ENCODE data around the gene SEC14L5.
A peak's percentile ranks its signal among the peaks of the same experiment; 100 is the strongest.

The SEC14L5 gene

GRCh38 chr16:4911970-4912386 lies 46.2 kb upstream of the SEC14L5 start:
- WGBS, 2 donors (ENCODE audit: extremely low coverage in 2 of 2, insufficient read length in 2 of 2, insufficient replicate concordance in 1 of 2): no CpG with 5 or more reads among the region's 6 CpGs
- Histone ChIP-seq H4K91ac (ENCODE audit: low read depth, low read length, poor library complexity) (no peak overlapping the region), H3K18ac (ENCODE audit: low read length) (no peak overlapping the region), H3K4me3 (ENCODE audit: low read length in 2 of 2) (no peak overlapping the region), H3K36me3 (replicated peaks in 1 of 2; ENCODE audit: control insufficient read depth in 2 of 2, insufficient read depth in 2 of 2, low read length in 2 of 2) (no peaks in the 10 kb centered on the region), H3K4me2 (ENCODE audit: insufficient read depth, low read length, poor library complexity, severe bottlenecking) (no peak overlapping the region), H3K9me3 (replicated peaks in 1 of 2; ENCODE audit: control insufficient read depth in 2 of 2, insufficient read depth in 1 of 2, low read depth in 1 of 2, low read length in 2 of 2) (no peaks in the 10 kb centered on the region), H3K27ac (replicated peaks; ENCODE audit: low read length) (no peak overlapping the region), H2BK5ac (ENCODE audit: low read length) (no peak overlapping the region), H2AK5ac (ENCODE audit: low read depth, low read length) (no peak overlapping the region), H3K27me3 (ENCODE audit: control insufficient read depth in 3 of 3, insufficient read depth in 3 of 3, low read depth in 1 of 3, low read length in 3 of 3) (peaks cover 0 to 1% (median 0%) of the 10 kb centered on the region in 3 experiments), H2BK12ac (ENCODE audit: low read length) (no peak overlapping the region), H2BK120ac (ENCODE audit: low read depth, low read length) (no peak overlapping the region), H3K4me1 (ENCODE audit: control insufficient read depth in 2 of 2, insufficient read depth in 1 of 2, low read depth in 1 of 2, low read length in 2 of 2) (peaks cover 0 to 6% of the 10 kb centered on the region in 2 donors), H2AFZ (ENCODE audit: low read length) (no peak overlapping the region), H4K8ac (ENCODE audit: low read depth, low read length) (no peak overlapping the region), H3K9ac (ENCODE audit: low read depth, low read length, poor library complexity) (no peak overlapping the region), H3K4ac (ENCODE audit: low read length) (no peak overlapping the region), H3K79me1 (ENCODE audit: low read depth, low read length) (no peaks in the 10 kb centered on the region), H3K23ac (ENCODE audit: low read depth, low read length, poor library complexity) (no peak overlapping the region), H2BK15ac (ENCODE audit: low read length) (no peak overlapping the region), H3K14ac (ENCODE audit: low read length) (no peak overlapping the region)
- DNase-seq (ENCODE audit: low spot score): no peak

- no peaks in the 10 kb centered on the region for H3K79me1 ChIP-seq (ENCODE audit: low read depth, low read length)
- no CpG with 5 or more reads among the region's 7 CpGs for WGBS, 2 donors (ENCODE audit: extremely low coverage in 2 of 2, insufficient read length in 2 of 2, insufficient replicate concordance in 1 of 2)
These were observed 44.9 kb upstream of the SEC14L5 start for GRCh38 chr16:4913130-4913773.

DNA sequence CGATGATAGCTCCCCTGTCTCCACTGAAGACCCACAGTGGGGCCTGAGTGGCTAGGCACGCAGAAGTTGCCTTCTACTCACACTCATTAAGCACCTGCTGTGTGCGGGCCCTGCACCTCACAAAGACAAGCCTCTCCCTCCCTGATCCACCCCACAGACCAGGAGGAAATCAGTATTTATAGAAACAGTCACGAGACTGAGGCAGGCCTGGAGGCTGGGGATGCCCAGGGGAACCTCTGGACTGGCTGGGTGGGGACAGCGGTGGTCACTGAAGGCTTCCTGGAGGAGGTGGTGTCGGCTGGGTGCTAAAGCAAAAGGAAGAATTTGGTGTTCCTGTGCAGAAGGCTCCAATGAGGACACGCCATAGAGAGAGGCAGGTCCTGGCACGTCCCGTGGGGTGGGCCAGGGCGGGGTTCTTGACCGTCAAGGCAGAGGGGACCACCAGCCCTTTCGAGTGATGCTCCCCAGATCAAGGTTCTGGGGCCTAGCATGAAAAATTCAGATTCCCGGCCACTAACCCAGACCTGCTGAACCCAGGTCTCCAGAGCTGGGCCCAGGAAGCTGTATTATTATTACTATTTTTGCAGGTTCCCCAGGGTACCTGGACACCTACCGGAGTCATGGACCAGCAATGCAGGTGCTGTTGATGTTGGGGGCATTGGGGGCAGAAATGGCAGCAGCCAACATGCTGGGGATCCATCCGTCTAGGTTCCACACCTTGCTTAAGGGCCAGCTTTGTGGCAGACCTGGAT lies 44.2 kb upstream of the SEC14L5 start:
- Histone ChIP-seq H3K9me3 (replicated peaks in 1 of 2; ENCODE audit: control insufficient read depth in 2 of 2, insufficient read depth in 1 of 2, low read depth in 1 of 2, low read length in 2 of 2) (no peaks in the 10 kb centered on the region), H3K18ac (ENCODE audit: low read length) (peak overlapping the region; percentile 50), H2BK12ac (ENCODE audit: low read length) (no peak overlapping the region), H3K23ac (ENCODE audit: low read depth, low read length, poor library complexity) (no peak overlapping the region), H3K4ac (ENCODE audit: low read length) (no peak overlapping the region), H3K27ac (replicated peaks; ENCODE audit: low read length) (no peak overlapping the region), H2AFZ (ENCODE audit: low read length) (no peak overlapping the region), H3K4me3 (ENCODE audit: low read length in 2 of 2) (no peak overlapping the region), H3K27me3 (ENCODE audit: control insufficient read depth in 3 of 3, insufficient read depth in 3 of 3, low read depth in 1 of 3, low read length in 3 of 3) (peaks cover 0 to 1% (median 0%) of the 10 kb centered on the region in 3 experiments), H3K4me2 (ENCODE audit: insufficient read depth, low read length, poor library complexity, severe bottlenecking) (no peak overlapping the region), H2BK120ac (ENCODE audit: low read depth, low read length) (no peak overlapping the region), H3K9ac (ENCODE audit: low read depth, low read length, poor library complexity) (peak overlapping the region; percentile 21), H2BK15ac (ENCODE audit: low read length) (no peak overlapping the region), H2AK5ac (ENCODE audit: low read depth, low read length) (peak overlapping the region; percentile 71), H4K8ac (ENCODE audit: low read depth, low read length) (no peak overlapping the region), H3K79me1 (ENCODE audit: low read depth, low read length) (no peaks in the 10 kb centered on the region), H2BK5ac (ENCODE audit: low read length) (no peak overlapping the region), H4K91ac (ENCODE audit: low read depth, low read length, poor library complexity) (no peak overlapping the region), H3K14ac (ENCODE audit: low read length) (no peak overlapping the region), H3K36me3 (replicated peaks in 1 of 2; ENCODE audit: control insufficient read depth in 2 of 2, insufficient read depth in 2 of 2, low read length in 2 of 2) (no peaks in the 10 kb centered on the region), H3K4me1 (ENCODE audit: control insufficient read depth in 2 of 2, insufficient read depth in 1 of 2, low read depth in 1 of 2, low read length in 2 of 2) (peaks cover 0 to 11% of the 10 kb centered on the region in 2 donors)
- no peak for DNase-seq (ENCODE audit: low spot score)
- WGBS, 2 donors (ENCODE audit: extremely low coverage in 2 of 2, insufficient read length in 2 of 2, insufficient replicate concordance in 1 of 2): no CpG with 5 or more reads among the region's 15 CpGs

More at GRCh38 chr16:4913130-4913773, 44.9 kb upstream of the SEC14L5 start:
- no peak overlapping the region for H3K27ac ChIP-seq (replicated peaks; ENCODE audit: low read length)
- no peak overlapping the region for H2BK15ac ChIP-seq (ENCODE audit: low read length)
- no peak overlapping the region for H2AFZ ChIP-seq (ENCODE audit: low read length)
- no peak overlapping the region for H2BK12ac ChIP-seq (ENCODE audit: low read length)
- no peak overlapping the region for H3K23ac ChIP-seq (ENCODE audit: low read depth, low read length, poor library complexity)
- H3K18ac ChIP-seq (ENCODE audit: low read length): no peak overlapping the region
- H3K4me3 ChIP-seq (ENCODE audit: low read length in 2 of 2): no peak overlapping the region
- DNase-seq (ENCODE audit: low spot score): no peak
- H2BK5ac ChIP-seq (ENCODE audit: low read length): no peak overlapping the region
- H3K27me3 ChIP-seq (ENCODE audit: control insufficient read depth in 3 of 3, insufficient read depth in 3 of 3, low read depth in 1 of 3, low read length in 3 of 3): peaks cover 0 to 1% (median 0%) of the 10 kb centered on the region in 3 experiments
- no peaks in the 10 kb centered on the region for H3K36me3 ChIP-seq (replicated peaks in 1 of 2; ENCODE audit: control insufficient read depth in 2 of 2, insufficient read depth in 2 of 2, low read length in 2 of 2)
- H3K4me1 ChIP-seq (ENCODE audit: control insufficient read depth in 2 of 2, insufficient read depth in 1 of 2, low read depth in 1 of 2, low read length in 2 of 2): peaks cover 0 to 6% of the 10 kb centered on the region in 2 donors
- H4K8ac ChIP-seq (ENCODE audit: low read depth, low read length): no peak overlapping the region
- H3K4me2 ChIP-seq (ENCODE audit: insufficient read depth, low read length, poor library complexity, severe bottlenecking): no peak overlapping the region
- H4K91ac ChIP-seq (ENCODE audit: low read depth, low read length, poor library complexity): no peak overlapping the region
- H3K14ac ChIP-seq (ENCODE audit: low read length): no peak overlapping the region
- H2BK120ac ChIP-seq (ENCODE audit: low read depth, low read length): no peak overlapping the region
- peak overlapping the region; percentile 44 for H3K9ac ChIP-seq (ENCODE audit: low read depth, low read length, poor library complexity)
- no peak overlapping the region for H2AK5ac ChIP-seq (ENCODE audit: low read depth, low read length)
- H3K4ac ChIP-seq (ENCODE audit: low read length): no peak overlapping the region
- no peaks in the 10 kb centered on the region for H3K9me3 ChIP-seq (replicated peaks in 1 of 2; ENCODE audit: control insufficient read depth in 2 of 2, insufficient read depth in 1 of 2, low read depth in 1 of 2, low read length in 2 of 2)

- no peaks in the 10 kb centered on the region for H3K79me1 ChIP-seq (ENCODE audit: low read depth, low read length)
- no peak overlapping the region for H3K27ac ChIP-seq (replicated peaks; ENCODE audit: low read length)
- peak overlapping the region; percentile 87 for H3K23ac ChIP-seq (ENCODE audit: low read depth, low read length, poor library complexity)
- H2AFZ ChIP-seq (ENCODE audit: low read length): no peak overlapping the region
- H3K36me3 ChIP-seq (replicated peaks in 1 of 2; ENCODE audit: control insufficient read depth in 2 of 2, insufficient read depth in 2 of 2, low read length in 2 of 2): no peaks in the 10 kb centered on the region
- peak overlapping the region; percentile 71 for H2AK5ac ChIP-seq (ENCODE audit: low read depth, low read length)
- H3K4me3 ChIP-seq (ENCODE audit: low read length in 2 of 2): no peak overlapping the region
- no peak overlapping the region for H2BK12ac ChIP-seq (ENCODE audit: low read length)
- no peak overlapping the region for H4K91ac ChIP-seq (ENCODE audit: low read depth, low read length, poor library complexity)
- H3K9me3 ChIP-seq (replicated peaks in 1 of 2; ENCODE audit: control insufficient read depth in 2 of 2, insufficient read depth in 1 of 2, low read depth in 1 of 2, low read length in 2 of 2): no peaks in the 10 kb centered on the region
- peaks cover 0 to 11% of the 10 kb centered on the region in 2 donors for H3K4me1 ChIP-seq (ENCODE audit: control insufficient read depth in 2 of 2, insufficient read depth in 1 of 2, low read depth in 1 of 2, low read length in 2 of 2)
- no peak overlapping the region for H3K9ac ChIP-seq (ENCODE audit: low read depth, low read length, poor library complexity)
- H3K27me3 ChIP-seq (ENCODE audit: control insufficient read depth in 3 of 3, insufficient read depth in 3 of 3, low read depth in 1 of 3, low read length in 3 of 3): peaks cover 0 to 2% (median 1%) of the 10 kb centered on the region in 3 experiments
- no peak overlapping the region for H4K8ac ChIP-seq (ENCODE audit: low read depth, low read length)
- no peak overlapping the region for H2BK5ac ChIP-seq (ENCODE audit: low read length)
- no peak overlapping the region for H3K4ac ChIP-seq (ENCODE audit: low read length)
- no peak overlapping the region for H2BK120ac ChIP-seq (ENCODE audit: low read depth, low read length)
- no peak overlapping the region for H3K18ac ChIP-seq (ENCODE audit: low read length)
- no peak overlapping the region for H3K4me2 ChIP-seq (ENCODE audit: insufficient read depth, low read length, poor library complexity, severe bottlenecking)
- no CpG with 5 or more reads among the region's 7 CpGs for WGBS, 2 donors (ENCODE audit: extremely low coverage in 2 of 2, insufficient read length in 2 of 2, insufficient replicate concordance in 1 of 2)
- H3K14ac ChIP-seq (ENCODE audit: low read length): peak overlapping the region; percentile 3
- H2BK15ac ChIP-seq (ENCODE audit: low read length): no peak overlapping the region
- no peak for DNase-seq (ENCODE audit: low spot score)
These were observed 43.5 kb upstream of the SEC14L5 start for GRCh38 chr16:4914528-4915225.
